Keratinocyte (primary cell): ENCODE data around the gene RBMX. TPM values are rescaled to one million over a fixed set of nuclear protein-coding genes. Genes with fewer than 3 reads are reported as not detected.

Source experiments
- DNase-seq: peaks from one replicate; pipeline ENCODE4 v3.0.0-alpha.2; 2011; ENCODE audit warnings: low read depth, missing footprints, low spot score
- FAIRE-seq: peaks from 2 replicates; lab custom pipeline; 2011; peaks lifted over from hg19 to GRCh38; lab: Jason Lieb, UNC
- H2AFZ ChIP-seq: 2 replicates; pipeline ENCODE4 v1.6.0; 2012; ENCODE audit warnings: low read length, control low read depth, inconsistent platforms; ENCODE audit not compliant: control insufficient read depth
- H3K27ac ChIP-seq: 2 replicates; pipeline ENCODE4 v1.5.1; 2011; ENCODE audit warnings: low read length; ENCODE audit not compliant: control insufficient read depth, insufficient read depth
- H3K27me3 ChIP-seq: 3 replicates; pipeline ENCODE4 v1.6.0; 2011; ENCODE audit warnings: low read length; ENCODE audit not compliant: control insufficient read depth, insufficient read depth; ENCODE audit errors: extremely low read depth
- H3K36me3 ChIP-seq, 2 experiments: 2 replicates in 1 of 2; 3 replicates in 1 of 2; pipeline ENCODE4 v1.5.1; 2011; ENCODE audit warnings: low read length in 2 of 2, mild to moderate bottlenecking in 1 of 2; ENCODE audit not compliant: control insufficient read depth in 2 of 2, insufficient read depth in 2 of 2; ENCODE audit errors: extremely low read depth in 1 of 2
- H3K4me1 ChIP-seq: 3 replicates; pipeline ENCODE4 v1.5.1; 2011; ENCODE audit warnings: low read length; ENCODE audit not compliant: control insufficient read depth, insufficient read depth; ENCODE audit errors: extremely low read depth
- H3K4me2 ChIP-seq: 3 replicates; pipeline ENCODE4 v1.6.0; 2011; ENCODE audit warnings: low read depth, low read length; ENCODE audit not compliant: control insufficient read depth, insufficient read depth; ENCODE audit errors: extremely low read depth
- H3K4me3 ChIP-seq, 3 experiments: fragments of 200-600 bp in 1 of 3; sonication (generic) in 1 of 3; 2 replicates in 2 of 3; 3 replicates in 1 of 3; pipeline ENCODE4 v1.5.1; 2011 to 2016; ENCODE audit warnings: low read length in 3 of 3, mild to moderate bottlenecking in 3 of 3, control low read depth in 2 of 3, inconsistent platforms in 1 of 3, low read depth in 1 of 3, mixed read lengths in 1 of 3, mixed run types in 1 of 3, moderate library complexity in 1 of 3; ENCODE audit not compliant: control insufficient read depth in 2 of 3, insufficient read depth in 2 of 3; ENCODE audit errors: extremely low read depth in 1 of 3
- H3K79me2 ChIP-seq: 2 replicates; pipeline ENCODE4 v1.6.0; 2012; ENCODE audit warnings: low read length; ENCODE audit not compliant: control insufficient read depth, insufficient read depth
- H3K9ac ChIP-seq: 3 replicates; pipeline ENCODE4 v1.6.0; 2011; ENCODE audit warnings: low read length; ENCODE audit not compliant: control insufficient read depth, insufficient read depth; ENCODE audit errors: extremely low read depth
- H3K9me1 ChIP-seq: 3 replicates; pipeline ENCODE4 v1.6.0; 2011; ENCODE audit warnings: low read length; ENCODE audit not compliant: control insufficient read depth, insufficient read depth; ENCODE audit errors: extremely low read depth
- H3K9me3 ChIP-seq: 2 replicates; pipeline ENCODE4 v1.5.1; 2012; ENCODE audit warnings: low read depth, low read length; ENCODE audit not compliant: control insufficient read depth
- H4K20me1 ChIP-seq: 3 replicates; pipeline ENCODE4 v1.6.0; 2011; ENCODE audit warnings: low read length; ENCODE audit not compliant: control insufficient read depth, insufficient read depth; ENCODE audit errors: extremely low read depth
- CTCF ChIP-seq, 3 experiments: IDR thresholded peaks in 1 of 3; conservative IDR thresholded peaks in 1 of 3; optimal IDR thresholded peaks in 1 of 3; 2 replicates in 2 of 3; 3 replicates in 1 of 3; pipeline versions ENCODE3 to v1.5.1; 2011; ENCODE audit warnings: low read length in 3 of 3, mild to moderate bottlenecking in 3 of 3, moderate library complexity in 2 of 3, control low read depth in 1 of 3, inconsistent platforms in 1 of 3; ENCODE audit not compliant: insufficient read depth in 2 of 3; ENCODE audit errors: extremely low read depth in 1 of 3
- EZH2 ChIP-seq: IDR thresholded peaks from one replicate; pipeline ENCODE4 v1.6.1; 2012; ENCODE audit warnings: inconsistent platforms, mild to moderate bottlenecking, low read length, moderate library complexity
- dilution Hi-C: fragments of 300-500 bp; cut with MboI; formaldehyde crosslinking; loops from one replicate; pipeline ENCODE4 v1.7.0; 2020; ENCODE audit warnings: low sequenced_read_pairs; ENCODE audit not compliant: extremely low pct_ligation_motif_present
- polyA plus RNA-seq, 5 experiments: library from polyadenylated mRNA; depleted of rRNA in 3 of 5; stranded (reverse) in 3 of 5; stranded (forward) in 1 of 5; unstranded in 1 of 5; fragments of >200 nt; gene quantifications; 1 replicate in 1 of 5; 2 replicates in 3 of 5; 3 replicates in 1 of 5; pipeline versions ENCODE4 v1.2.1 to v1.2.3, GENCODE V29; 2011 to 2012; ENCODE audit warnings: missing spikeins in 2 of 5, low read depth in 1 of 5, low replicate concordance in 1 of 5

Gene RBMX
- polyA plus RNA-seq, 1 donor (not counting 4 experiments of a cell fraction or from before 2014, with no cell fraction given) = 151 TPM

DNA sequence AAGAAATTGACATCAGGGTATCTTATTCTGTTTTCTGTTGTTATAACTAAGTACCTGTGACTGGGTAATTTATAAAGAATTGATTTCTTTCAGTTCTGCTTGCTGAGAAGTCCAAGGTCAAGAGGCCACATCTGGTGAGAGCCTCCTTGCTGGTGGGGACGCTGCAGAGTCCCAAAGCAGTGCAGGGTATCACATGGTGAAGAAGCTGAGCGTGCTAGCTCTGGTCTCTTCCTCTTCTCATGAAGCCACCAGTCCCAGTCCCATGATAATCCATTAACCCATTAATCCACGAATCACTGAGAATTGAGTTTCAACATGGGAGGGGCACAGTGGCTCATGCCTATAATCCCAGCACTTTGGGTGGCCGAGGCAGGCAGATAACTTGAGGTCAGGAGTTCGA, 18.0 kb downstream of the RBMX start:
- no peak for TF ChIP-seq CTCF (optimal IDR thresholded peaks at IDR 0.05 in 1 of 3, IDR thresholded peaks at IDR 0.05 in 1 of 3, conservative IDR thresholded peaks at IDR 0.05 in 1 of 3; ENCODE audit: extremely low read depth in 1 of 3, insufficient read depth in 2 of 3, low read length in 3 of 3)
- TF ChIP-seq EZH2 = no peak
- H3K4me2 ChIP-seq = no peak overlapping the region
- H3K27me3 ChIP-seq = no peaks in the 10 kb centered on the region
- no peaks in the 10 kb centered on the region for H3K4me1 ChIP-seq
- dilution Hi-C loops = no loop called here
- H4K20me1 ChIP-seq = no peaks in the 10 kb centered on the region
- H3K27ac ChIP-seq = no peak overlapping the region
- H3K9me1 ChIP-seq = no peaks in the 10 kb centered on the region
- peaks cover under 1 to 4% of the 10 kb centered on the region in 2 experiments for H3K36me3 ChIP-seq
- no peak overlapping the region for H3K9ac ChIP-seq
- no peak for FAIRE-seq
- DNase-seq = no peak
- H3K9me3 ChIP-seq = no peaks in the 10 kb centered on the region
- no peak overlapping the region for H2AFZ ChIP-seq
- no peaks in the 10 kb centered on the region for H3K79me2 ChIP-seq
- no peak overlapping the region for H3K4me3 ChIP-seq

DNA sequence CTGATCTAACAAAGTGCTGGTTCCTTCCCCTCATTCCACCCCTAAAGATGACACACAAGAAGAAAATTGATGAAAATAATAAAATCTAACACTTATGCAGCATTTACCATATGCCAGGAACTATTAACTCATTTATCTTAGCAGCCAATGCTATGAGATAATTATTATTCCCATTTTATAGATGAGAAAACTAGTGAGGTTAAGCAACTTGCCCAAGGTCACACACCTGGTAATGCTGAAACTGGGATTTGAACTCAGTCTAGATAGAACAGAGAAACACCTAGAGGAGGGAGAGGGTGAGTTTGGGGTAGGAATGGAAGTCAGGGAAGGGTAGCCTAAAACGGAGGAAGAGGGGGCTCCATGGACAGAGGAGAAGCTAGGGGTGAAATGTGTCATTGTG, 18.6 kb downstream of the RBMX start:
- H3K9me1 ChIP-seq = no peaks in the 10 kb centered on the region
- H4K20me1 ChIP-seq = no peaks in the 10 kb centered on the region
- H3K4me3 ChIP-seq = no peak overlapping the region
- FAIRE-seq (no peak), DNase-seq (no peak)
- H3K79me2 ChIP-seq = no peaks in the 10 kb centered on the region
- dilution Hi-C loops = no loop called here
- H3K27me3 ChIP-seq = no peaks in the 10 kb centered on the region
- H3K4me1 ChIP-seq = no peaks in the 10 kb centered on the region
- TF ChIP-seq EZH2 (no peak), CTCF (optimal IDR thresholded peaks at IDR 0.05 in 1 of 3, IDR thresholded peaks at IDR 0.05 in 1 of 3, conservative IDR thresholded peaks at IDR 0.05 in 1 of 3; ENCODE audit: extremely low read depth in 1 of 3, insufficient read depth in 2 of 3, low read length in 3 of 3) (no peak)
- no peak overlapping the region for H3K27ac ChIP-seq
- H3K9ac ChIP-seq = no peak overlapping the region
- H3K9me3 ChIP-seq = no peaks in the 10 kb centered on the region
- H2AFZ ChIP-seq = no peak overlapping the region
- no peak overlapping the region for H3K4me2 ChIP-seq
- H3K36me3 ChIP-seq = no peaks in the 10 kb centered on the region
